Left kidney (tissue), 2 donors: Measurements from ENCODE around the gene CCDC85C. TPM values are rescaled to one million over a fixed set of nuclear protein-coding genes. Genes with fewer than 3 reads are reported as not detected.

Experiments
- DNase-seq: peaks from one replicate; pipeline ENCODE4 v3.0.0-alpha.2; 2013
- polyA plus RNA-seq: library from polyadenylated mRNA; unstranded; fragments of 120-200 nt; gene quantifications from one replicate; pipeline ENCODE4 v1.2.1, GENCODE V29; 2013; ENCODE audit not compliant: insufficient read length

CCDC85C gene
- polyA plus RNA-seq, 1 donor = 24.4 TPM

DNA sequence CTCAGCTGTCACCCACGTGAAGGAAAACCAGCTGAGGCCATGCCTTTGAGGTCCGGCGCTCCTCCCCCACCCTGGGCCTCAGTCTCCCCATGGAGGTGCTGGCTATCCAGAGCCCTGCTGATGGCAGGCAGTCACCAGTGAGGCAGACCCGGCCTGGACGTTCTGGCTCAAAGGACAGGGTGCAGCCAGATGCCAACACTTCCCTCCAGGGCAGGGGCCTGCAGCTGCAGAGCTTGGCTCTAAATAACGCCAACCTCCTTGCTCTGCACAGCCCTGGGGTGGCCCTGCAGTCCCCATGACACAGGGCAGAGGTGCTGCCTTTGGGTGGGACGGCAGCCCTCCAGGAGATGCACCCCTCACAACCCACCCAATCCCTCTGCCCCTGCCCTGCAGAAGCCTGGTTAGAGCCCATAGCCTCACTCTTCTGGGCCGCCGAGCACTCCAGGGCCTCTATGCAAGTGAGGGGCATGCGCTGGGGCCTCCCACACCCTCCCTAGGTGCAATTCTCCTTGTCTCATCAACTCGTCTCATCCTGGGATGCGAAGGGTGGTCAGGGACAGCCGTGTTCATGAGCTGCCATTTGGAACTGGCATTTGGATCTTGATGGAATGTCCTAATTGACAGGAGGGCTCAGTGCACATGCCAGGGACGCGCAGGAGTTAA is 30.4 kb downstream of the CCDC85C start:
- no peak for DNase-seq

- no peak for DNase-seq
Observed at GRCh38 chr14:99573000-99573330, 31.0 kb downstream of the CCDC85C start.

- DNase-seq = no peak
Observed at GRCh38 chr14:99572173-99572999, 31.6 kb downstream of the CCDC85C start.

DNA sequence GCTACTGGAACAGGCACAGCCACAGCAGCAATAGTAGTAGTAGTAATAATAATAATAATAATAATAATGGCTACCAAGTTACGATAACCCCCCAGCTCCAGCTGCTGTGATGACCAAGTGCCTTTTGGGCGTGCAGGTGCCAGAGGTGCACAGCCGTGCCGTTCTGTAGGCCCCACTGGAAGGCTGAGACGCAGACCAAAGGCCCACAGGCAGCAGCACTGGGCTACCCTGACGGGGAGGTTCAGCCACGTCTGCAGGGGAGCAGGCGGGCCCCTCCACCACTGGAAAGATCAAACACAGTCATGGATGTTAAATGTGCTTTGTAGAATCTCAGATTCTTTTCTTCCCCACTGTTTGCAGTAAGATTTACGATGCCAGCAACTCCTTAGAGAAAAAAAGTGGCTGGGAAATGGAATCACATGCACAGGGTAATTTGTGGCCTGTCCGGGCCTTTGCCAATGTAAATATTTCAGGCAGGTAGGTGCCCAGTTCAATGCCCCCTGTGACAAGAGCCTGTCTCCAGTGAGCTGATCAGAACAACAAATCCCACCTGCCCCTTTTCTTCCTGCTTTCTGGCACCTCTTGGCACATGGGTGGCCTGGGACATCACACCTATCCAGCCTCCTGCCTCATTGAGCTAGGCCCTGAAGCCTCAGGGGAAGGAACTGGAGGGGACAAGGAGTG is 32.6 kb downstream of the CCDC85C start:
- peak; percentile 77 for DNase-seq

DNA sequence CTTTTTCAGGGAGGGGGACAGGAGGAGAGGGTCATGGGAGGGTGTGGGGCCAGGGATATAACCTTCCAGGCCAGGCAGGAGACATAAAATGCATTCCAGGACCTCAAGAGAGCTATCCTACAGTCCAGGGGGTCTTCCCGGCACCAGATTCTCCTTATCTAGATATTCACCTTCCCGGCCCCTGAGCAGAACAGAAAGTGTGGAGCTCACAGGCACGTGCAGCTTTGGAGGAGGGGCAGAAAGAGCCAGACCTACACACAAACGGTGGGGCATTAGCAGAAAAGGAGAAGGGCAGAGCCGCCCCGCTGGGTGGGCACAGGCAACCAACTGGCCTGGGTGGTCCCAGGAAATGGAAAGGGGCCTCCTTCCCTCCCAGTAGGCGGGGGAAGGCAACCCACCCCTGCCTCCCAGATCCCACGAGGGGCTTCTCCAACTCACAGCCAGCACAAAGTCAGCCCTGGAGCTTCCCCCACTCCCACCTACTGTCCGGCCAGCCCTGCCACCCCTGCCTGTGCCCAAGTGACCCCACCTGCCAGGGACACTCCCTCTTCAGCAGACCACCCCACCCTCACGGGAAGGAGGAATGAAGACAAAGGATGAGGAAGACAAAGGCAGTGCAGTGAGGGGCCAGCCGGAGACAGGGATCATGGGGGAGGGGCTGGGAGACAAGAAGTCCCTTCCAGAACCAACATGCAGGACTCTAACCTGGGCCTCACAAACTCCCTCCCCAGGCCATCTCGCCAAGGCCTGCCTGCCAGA is 33.3 kb downstream of the CCDC85C start:
- DNase-seq = no peak

- no peak for DNase-seq
Observed at GRCh38 chr14:99569725-99570543, 34.1 kb downstream of the CCDC85C start.

GRCh38 chr14:99568567-99569560 is 35.1 kb downstream of the CCDC85C start:
- DNase-seq = no peak

GRCh38 chr14:99566390-99567354 is 37.3 kb downstream of the CCDC85C start:
- no peak for DNase-seq

- DNase-seq = no peak
Observed at GRCh38 chr14:99566009-99566389, 38.0 kb downstream of the CCDC85C start.

- DNase-seq = no peak
Observed at GRCh38 chr14:99565383-99565782, 38.6 kb downstream of the CCDC85C start.

DNA sequence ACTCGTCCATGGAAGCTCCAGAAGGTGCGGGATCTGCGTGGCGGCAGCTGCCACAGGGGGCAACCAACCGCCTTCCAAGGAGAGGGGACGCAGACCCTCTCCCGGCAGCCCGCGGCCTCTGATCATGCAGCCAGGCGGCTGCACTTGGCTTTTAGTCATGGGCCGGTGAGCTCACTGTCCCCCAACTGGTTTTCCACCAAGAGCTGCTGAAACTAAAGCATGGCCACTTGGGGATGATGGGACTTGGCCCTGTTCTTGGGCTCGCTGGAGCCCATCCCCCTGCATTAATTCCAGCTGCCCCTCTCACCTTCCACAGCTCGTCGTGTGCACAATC is 39.1 kb downstream of the CCDC85C start:
- DNase-seq = no peak

DNA sequence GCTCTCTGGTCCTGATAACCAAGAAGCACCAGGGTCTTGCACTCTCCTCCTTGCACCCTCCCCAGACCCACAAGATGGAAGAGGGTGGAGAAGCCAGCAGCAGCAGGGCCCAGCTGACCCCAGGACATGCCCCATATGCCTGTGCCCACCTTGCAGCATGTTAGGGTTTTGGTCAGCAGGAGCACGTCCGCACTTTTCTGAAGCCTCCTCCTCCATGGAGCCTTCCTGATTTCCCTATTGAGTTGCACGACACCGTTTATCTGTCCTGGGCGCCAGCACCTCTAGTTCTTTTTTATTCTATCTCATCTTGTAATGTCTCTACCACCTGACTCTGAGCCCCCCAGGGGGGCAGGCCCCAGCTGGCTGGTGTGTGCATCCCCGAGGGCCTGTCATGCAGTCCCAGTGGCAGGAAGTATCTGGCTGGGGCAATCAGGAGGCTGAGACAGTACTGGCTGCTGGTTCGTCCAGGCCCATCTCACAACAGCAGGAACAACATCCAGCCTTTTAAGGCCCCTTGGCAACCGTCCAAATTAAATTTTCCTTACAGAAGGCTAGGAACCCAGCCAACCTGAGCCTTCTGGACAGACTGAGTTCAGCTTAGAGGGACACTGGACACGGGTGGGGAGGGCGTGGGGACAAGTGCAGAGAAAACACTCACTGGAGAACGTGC is 39.6 kb downstream of the CCDC85C start:
- peak; percentile 82 for DNase-seq

DNA sequence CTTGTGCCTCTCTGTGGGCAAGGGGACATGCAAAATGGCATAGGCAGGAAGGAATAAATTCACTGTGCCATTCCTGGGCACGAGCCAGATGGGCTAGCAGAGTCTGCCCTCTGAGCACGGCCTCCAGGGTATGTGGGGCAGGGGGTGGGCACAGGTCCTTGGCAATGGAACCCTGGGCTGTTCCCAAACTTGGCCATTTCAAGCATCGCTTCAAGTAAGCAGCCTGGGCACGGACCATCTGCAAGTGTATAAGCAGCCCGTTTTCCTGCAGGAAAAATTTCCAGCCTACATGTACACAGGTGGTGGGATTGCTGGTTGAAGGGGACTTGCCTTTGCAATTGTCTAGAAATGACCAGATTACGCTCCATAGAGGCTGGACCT is 40.3 kb downstream of the CCDC85C start:
- DNase-seq = no peak

GRCh38 chr14:99562856-99563748 is 40.9 kb downstream of the CCDC85C start:
- peak; percentile 77 for DNase-seq

DNA sequence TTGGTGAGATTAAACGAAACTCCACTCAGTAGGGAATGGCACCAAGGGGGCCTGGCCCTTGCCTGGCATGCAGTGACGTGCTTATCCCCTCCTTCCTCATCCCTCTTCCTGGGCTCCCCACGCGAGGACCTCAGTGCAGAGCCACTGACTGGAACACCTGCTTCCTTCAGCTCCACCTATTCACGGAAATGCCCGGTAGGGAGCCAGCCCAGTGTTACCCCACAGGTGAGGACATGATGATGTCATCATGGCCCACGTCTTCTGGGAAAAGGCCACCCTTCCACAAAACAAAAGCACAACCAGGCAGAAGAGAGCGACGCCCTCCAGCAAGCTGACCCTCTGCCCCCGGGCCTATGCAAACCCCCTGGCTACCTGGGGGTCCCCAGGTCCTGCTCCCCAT is 42.1 kb downstream of the CCDC85C start:
- no peak for DNase-seq

DNA sequence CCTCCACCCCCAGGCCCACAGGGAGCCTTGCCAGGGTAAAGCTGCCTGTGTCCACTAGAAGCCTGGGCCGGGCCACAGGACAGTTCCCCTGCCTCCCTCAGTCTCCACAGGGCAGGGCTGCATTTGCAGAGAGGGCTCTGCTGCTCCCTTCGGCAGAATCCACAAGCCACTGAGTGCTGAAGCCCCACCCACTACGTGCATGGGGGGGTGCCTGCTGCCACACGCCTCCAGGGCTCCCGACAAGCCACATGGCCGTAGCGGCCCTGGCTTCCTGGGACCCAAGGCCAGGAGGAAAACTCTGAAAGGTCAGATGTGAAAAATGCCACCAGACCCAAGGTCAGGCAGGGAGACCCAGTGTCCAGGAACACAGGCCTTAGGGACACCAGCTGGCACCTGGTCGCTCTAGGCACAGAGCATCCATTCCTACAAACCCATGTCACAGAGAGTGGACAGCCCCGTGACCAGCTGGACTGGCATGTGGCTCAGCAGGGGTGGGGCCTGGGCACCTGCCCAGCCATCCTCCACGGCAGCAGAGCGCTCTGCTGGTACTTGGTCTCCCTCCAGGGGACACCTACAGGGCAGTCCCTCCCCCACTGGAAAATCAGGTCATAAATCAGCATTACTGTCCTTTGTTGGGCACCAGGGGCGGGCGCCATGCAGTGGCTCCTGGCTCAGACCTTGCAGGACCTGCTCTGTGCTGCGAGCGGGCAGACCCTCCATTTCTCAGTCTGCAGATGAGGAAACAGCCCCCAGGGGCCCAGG is 42.9 kb downstream of the CCDC85C start:
- DNase-seq = no peak

- no peak for DNase-seq
Observed at GRCh38 chr14:99560403-99560802, 43.6 kb downstream of the CCDC85C start.
